A673 (cell line): ENCODE data around the gene ATXN7L2.
"Not testable (repeated sequence)": the region's sequence is repeated elsewhere in the genome, so short reads cannot be mapped to it uniquely, and the experiment has no call there.

Source experiments
- EZH2 ChIP-seq: fragments of 200-600 bp; sonication (generic); IDR thresholded peaks from 2 replicates; pipeline ENCODE4 v1.6.1; 2017; ENCODE audit warnings: borderline replicate concordance, low read depth, mild to moderate bottlenecking, mixed read lengths, antibody characterized with exemption, low read length; ENCODE audit not compliant: poor library complexity, severe bottlenecking
- TF ChIP-seq, protein P1 (sequence below): fragments of 300-800, 200-600 bp; sonication (generic); conservative IDR thresholded peaks from 2 replicates; pipeline ENCODE4 v1.5.1; 2017; ENCODE audit warnings: low read depth, mild to moderate bottlenecking, antibody characterized with exemption, low read length, moderate library complexity, mixed read lengths

DNA sequence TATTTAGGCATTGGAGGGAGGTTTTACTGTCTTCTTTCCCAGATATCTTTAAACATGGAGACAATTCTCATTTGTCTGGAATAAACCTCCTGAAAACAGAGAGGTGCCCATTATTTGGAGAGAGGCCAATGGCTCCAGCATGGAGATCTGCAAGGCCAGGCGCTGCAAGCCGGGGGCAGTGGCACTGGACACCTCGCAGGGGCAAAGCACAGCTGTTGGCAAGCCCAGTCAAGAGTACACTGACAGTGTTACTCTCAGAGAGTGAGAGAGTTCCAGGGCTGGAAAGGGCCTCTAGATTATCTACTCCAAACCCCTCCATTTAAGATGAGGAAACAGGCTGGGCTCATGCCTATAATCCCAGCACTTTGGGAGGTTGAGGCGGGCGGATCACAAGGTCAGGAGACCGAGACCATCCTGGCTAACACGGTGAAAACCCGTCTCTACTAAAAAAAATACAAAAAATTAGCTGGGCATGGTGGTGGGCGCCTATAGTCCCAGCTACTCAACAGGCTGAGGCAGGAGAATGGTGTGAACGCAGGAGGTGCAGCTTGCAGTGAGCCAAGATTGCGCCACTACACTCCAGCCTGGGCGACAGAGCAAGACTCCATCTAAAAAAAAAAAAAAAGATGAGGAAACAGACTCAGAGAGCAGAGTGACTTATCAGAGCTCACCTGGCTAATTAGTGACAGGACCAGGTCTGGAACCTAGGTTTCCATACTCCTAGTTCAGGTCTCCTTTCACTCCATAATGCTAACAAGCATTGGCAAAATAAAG is 10.2 kb upstream of the ATXN7L2 start:
- TF ChIP-seq, protein P1, sequence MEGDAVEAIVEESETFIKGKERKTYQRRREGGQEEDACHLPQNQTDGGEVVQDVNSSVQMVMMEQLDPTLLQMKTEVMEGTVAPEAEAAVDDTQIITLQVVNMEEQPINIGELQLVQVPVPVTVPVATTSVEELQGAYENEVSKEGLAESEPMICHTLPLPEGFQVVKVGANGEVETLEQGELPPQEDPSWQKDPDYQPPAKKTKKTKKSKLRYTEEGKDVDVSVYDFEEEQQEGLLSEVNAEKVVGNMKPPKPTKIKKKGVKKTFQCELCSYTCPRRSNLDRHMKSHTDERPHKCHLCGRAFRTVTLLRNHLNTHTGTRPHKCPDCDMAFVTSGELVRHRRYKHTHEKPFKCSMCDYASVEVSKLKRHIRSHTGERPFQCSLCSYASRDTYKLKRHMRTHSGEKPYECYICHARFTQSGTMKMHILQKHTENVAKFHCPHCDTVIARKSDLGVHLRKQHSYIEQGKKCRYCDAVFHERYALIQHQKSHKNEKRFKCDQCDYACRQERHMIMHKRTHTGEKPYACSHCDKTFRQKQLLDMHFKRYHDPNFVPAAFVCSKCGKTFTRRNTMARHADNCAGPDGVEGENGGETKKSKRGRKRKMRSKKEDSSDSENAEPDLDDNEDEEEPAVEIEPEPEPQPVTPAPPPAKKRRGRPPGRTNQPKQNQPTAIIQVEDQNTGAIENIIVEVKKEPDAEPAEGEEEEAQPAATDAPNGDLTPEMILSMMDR: not testable (repeated sequence)
- TF ChIP-seq EZH2: not testable (repeated sequence)
